GM15510 (cell line): ENCODE results near the gene CLINT1.

Experiments
- POLR2A ChIP-seq: IDR thresholded peaks from 3 replicates; pipeline ENCODE4 v1.6.1; 2011; ENCODE audit warnings: borderline replicate concordance; ENCODE audit not compliant: insufficient read length; ENCODE audit errors: extremely low read depth

Gene CLINT1

GRCh38 chr5:157741131-157741530, 117.8 kb downstream of the CLINT1 start:
- TF ChIP-seq POLR2A = no peak

GRCh38 chr5:157740229-157740610, 118.7 kb downstream of the CLINT1 start:
- no peak for TF ChIP-seq POLR2A

GRCh38 chr5:157739388-157740228, 119.3 kb downstream of the CLINT1 start:
- TF ChIP-seq POLR2A = no peak

- TF ChIP-seq POLR2A = no peak
Observed at GRCh38 chr5:157735991-157736390, 123.0 kb downstream of the CLINT1 start.
